Ovary (tissue), 3 donors: Measurements from ENCODE around the gene HHIPL1.

ENCODE experiments used
- CTCF ChIP-seq, 3 donors: fragments of 450-650 bp in 2 of 3; fragments of 200-600 bp in 1 of 3; IDR thresholded peaks; one replicate each; pipeline versions ENCODE4 v1.5.1 to v1.8.0; 2016 to 2022; ENCODE audit warnings: antibody characterized with exemption in 3 of 3, mild to moderate bottlenecking in 1 of 3
- EP300 ChIP-seq: sonication (generic); formaldehyde crosslinking; IDR thresholded peaks from one replicate; pipeline ENCODE4 v1.6.1; 2017; ENCODE audit warnings: antibody characterized with exemption
- POLR2A ChIP-seq: fragments of 450-650 bp; IDR thresholded peaks from one replicate; pipeline ENCODE4 v1.6.1; 2017; ENCODE audit warnings: antibody characterized with exemption, mild to moderate bottlenecking, moderate library complexity
- donor health status: DM: no; HTN: no; CAD: no.

GRCh38 chr14:99621948-99622347 lies 23.0 kb upstream of the HHIPL1 start:
- TF ChIP-seq EP300 = no peak
- no peak for TF ChIP-seq CTCF (IDR thresholded peaks at IDR 0.05)
- no peak for TF ChIP-seq POLR2A
